Panc1 (cell line): ENCODE results near the gene POLR3B. TPM values are rescaled to one million over a fixed set of nuclear protein-coding genes. Genes with fewer than 3 reads are reported as not detected.

Source experiments
- ATAC-seq: fragments of 200-7000 bp; cut with Tn5 transposase; 2 replicates; pipeline ENCODE4 v1.9.1; 2020; ENCODE audit warnings: mild to moderate bottlenecking, moderate library complexity
- BruUV-seq: library from RNA; stranded (reverse); fragments of 400-500 nt; replicated peaks from 2 replicates; lab custom pipeline; 2021; lab: Mats Ljungman, UMichigan
- CTCF ChIA-PET: fragments of 300-600 bp; sonication (Branson Sonifier 250); formaldehyde crosslinking; loops from one replicate; lab custom pipeline; 2022; ENCODE audit warnings: antibody characterized with exemption; lab: Charles Lee
- POLR2A ChIA-PET: fragments of 300-600 bp; sonication (Branson Sonifier 250); formaldehyde crosslinking; loops from one replicate; lab custom pipeline; 2022; ENCODE audit warnings: antibody characterized with exemption; lab: Charles Lee
- DNase-seq: peaks from one replicate; pipeline ENCODE4 v3.0.0-alpha.2; 2010; ENCODE audit warnings: low read depth, low spot score
- H3K27ac ChIP-seq: 2 replicates; pipeline ENCODE4 v1.5.1; 2011; ENCODE audit warnings: mild to moderate bottlenecking, low read length, inconsistent platforms
- H3K27me3 ChIP-seq: fragments of 200-500 bp; sonication (Bioruptor generic); 2 replicates; pipeline ENCODE4 v1.6.0; 2014; ENCODE audit warnings: low read length, inconsistent platforms; ENCODE audit not compliant: control insufficient read depth, insufficient read depth
- H3K36me3 ChIP-seq: fragments of 200-500 bp; sonication (Bioruptor generic); 2 replicates; pipeline ENCODE4 v1.5.1; 2014; ENCODE audit warnings: inconsistent platforms, mild to moderate bottlenecking, low read length, moderate library complexity; ENCODE audit not compliant: control insufficient read depth, insufficient read depth
- H3K4me1 ChIP-seq: 2 replicates; pipeline ENCODE4 v1.5.1; 2011; ENCODE audit warnings: inconsistent platforms, mild to moderate bottlenecking, low read length, moderate library complexity; ENCODE audit not compliant: control insufficient read depth, insufficient read depth
- H3K4me3 ChIP-seq, 2 experiments: 2 replicates each; pipeline ENCODE4 v1.5.1; 2011 to 2012; ENCODE audit warnings: low read depth in 2 of 2, low read length in 2 of 2, mild to moderate bottlenecking in 2 of 2, inconsistent platforms in 1 of 2, moderate library complexity in 1 of 2
- H3K9me3 ChIP-seq: fragments of 200-500 bp; sonication (Bioruptor generic); 2 replicates; pipeline ENCODE4 v1.5.1; 2014; ENCODE audit warnings: low read depth, mild to moderate bottlenecking, inconsistent platforms, low read length, moderate library complexity; ENCODE audit not compliant: control insufficient read depth, insufficient read depth
- CTCF ChIP-seq: fragments of 450-650 bp; IDR thresholded peaks from 2 replicates; pipeline ENCODE4 v1.5.1; 2017; ENCODE audit warnings: mild to moderate bottlenecking
- POLR2AphosphoS5 ChIP-seq: IDR thresholded peaks from 2 replicates; pipeline ENCODE4 v1.6.1; 2012; ENCODE audit warnings: mild to moderate bottlenecking, low read depth, low read length, moderate library complexity
- SIN3A ChIP-seq: IDR thresholded peaks from 2 replicates; pipeline ENCODE4 v1.6.1; 2012; ENCODE audit warnings: low read depth, mild to moderate bottlenecking, low read length, moderate library complexity, borderline replicate concordance; ENCODE audit not compliant: insufficient read depth
- TCF7L2 ChIP-seq: IDR thresholded peaks from 2 replicates; pipeline ENCODE4 v1.6.1; 2011; ENCODE audit warnings: mild to moderate bottlenecking, low read depth, low read length, inconsistent platforms
- in situ Hi-C: cut with HindIII; loops from 2 replicates; pipeline ENCODE4 v1.10.0; 2016; ENCODE audit warnings: low sequenced_read_pairs, low pct_unique_long_range_greater_than_20kb
- intact Hi-C: fragments of 100-400 bp; cut with micrococcal nuclease; formaldehyde crosslinking; loops from one replicate; pipeline ENCODE4 v1.10.0; 2022; ENCODE audit not compliant: unreplicated experiment
- total RNA-seq: library from RNA; stranded (reverse); gene quantifications from one replicate; pipeline ENCODE4 v1.2.1, GENCODE V29; 2021; ENCODE audit not compliant: unreplicated experiment
- TF ChIP-seq, protein P1 (sequence below), 2 experiments: IDR thresholded peaks; 2 replicates each; pipeline ENCODE4 v1.6.1; 2011 to 2012; ENCODE audit warnings: low read depth in 2 of 2, control low read depth in 1 of 2, low read length in 1 of 2, mild to moderate bottlenecking in 1 of 2, moderate library complexity in 1 of 2; ENCODE audit not compliant: insufficient read depth in 1 of 2

The POLR3B gene
- total RNA-seq, 1 experiment from 2014 or later = 8.2 TPM

DNA sequence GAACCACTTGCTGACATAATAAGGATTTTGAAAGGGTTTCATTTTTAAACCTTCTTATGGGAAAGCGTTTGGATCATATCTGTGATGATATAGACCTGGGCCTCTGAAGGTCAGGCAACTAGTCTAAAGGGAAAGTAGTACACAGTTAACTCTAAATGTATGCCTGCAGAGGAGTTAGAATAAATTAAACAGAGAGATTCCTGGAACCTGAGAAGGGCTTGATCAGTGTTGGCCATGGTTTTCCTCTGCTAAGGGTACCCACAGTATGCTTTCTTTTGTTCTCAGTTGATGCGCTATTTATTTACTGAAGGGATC is 14.4 kb upstream of the POLR3B start:
- Histone ChIP-seq H3K36me3 (no peaks in the 10 kb centered on the region), H3K27me3 (peaks cover 5% of the 10 kb centered on the region; the same call in 1 of the 2 replicates), H3K4me1 (peaks cover 3% of the 10 kb centered on the region; the same call in 1 of the 2 replicates), H3K27ac (no peak overlapping the region), H3K9me3 (no peaks in the 10 kb centered on the region), H3K4me3 (no peak overlapping the region)
- TF ChIP-seq SIN3A (no peak), POLR2AphosphoS5 (no peak), CTCF (no peak), TCF7L2 (no peak)
- TF ChIP-seq, protein P1, sequence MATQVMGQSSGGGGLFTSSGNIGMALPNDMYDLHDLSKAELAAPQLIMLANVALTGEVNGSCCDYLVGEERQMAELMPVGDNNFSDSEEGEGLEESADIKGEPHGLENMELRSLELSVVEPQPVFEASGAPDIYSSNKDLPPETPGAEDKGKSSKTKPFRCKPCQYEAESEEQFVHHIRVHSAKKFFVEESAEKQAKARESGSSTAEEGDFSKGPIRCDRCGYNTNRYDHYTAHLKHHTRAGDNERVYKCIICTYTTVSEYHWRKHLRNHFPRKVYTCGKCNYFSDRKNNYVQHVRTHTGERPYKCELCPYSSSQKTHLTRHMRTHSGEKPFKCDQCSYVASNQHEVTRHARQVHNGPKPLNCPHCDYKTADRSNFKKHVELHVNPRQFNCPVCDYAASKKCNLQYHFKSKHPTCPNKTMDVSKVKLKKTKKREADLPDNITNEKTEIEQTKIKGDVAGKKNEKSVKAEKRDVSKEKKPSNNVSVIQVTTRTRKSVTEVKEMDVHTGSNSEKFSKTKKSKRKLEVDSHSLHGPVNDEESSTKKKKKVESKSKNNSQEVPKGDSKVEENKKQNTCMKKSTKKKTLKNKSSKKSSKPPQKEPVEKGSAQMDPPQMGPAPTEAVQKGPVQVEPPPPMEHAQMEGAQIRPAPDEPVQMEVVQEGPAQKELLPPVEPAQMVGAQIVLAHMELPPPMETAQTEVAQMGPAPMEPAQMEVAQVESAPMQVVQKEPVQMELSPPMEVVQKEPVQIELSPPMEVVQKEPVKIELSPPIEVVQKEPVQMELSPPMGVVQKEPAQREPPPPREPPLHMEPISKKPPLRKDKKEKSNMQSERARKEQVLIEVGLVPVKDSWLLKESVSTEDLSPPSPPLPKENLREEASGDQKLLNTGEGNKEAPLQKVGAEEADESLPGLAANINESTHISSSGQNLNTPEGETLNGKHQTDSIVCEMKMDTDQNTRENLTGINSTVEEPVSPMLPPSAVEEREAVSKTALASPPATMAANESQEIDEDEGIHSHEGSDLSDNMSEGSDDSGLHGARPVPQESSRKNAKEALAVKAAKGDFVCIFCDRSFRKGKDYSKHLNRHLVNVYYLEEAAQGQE (IDR thresholded peaks at IDR 0.05; ENCODE audit: insufficient read depth in 1 of 2, low read depth in 2 of 2, low read length in 1 of 2) = no peak
- ATAC-seq (no peak), DNase-seq (no peak)
- intact Hi-C loops (no loop called here), in situ Hi-C loops (no loop called here)
- no TSS peak for BruUV-seq
- POLR2A ChIA-PET = no interaction called here
- CTCF ChIA-PET = no interaction called here

DNA sequence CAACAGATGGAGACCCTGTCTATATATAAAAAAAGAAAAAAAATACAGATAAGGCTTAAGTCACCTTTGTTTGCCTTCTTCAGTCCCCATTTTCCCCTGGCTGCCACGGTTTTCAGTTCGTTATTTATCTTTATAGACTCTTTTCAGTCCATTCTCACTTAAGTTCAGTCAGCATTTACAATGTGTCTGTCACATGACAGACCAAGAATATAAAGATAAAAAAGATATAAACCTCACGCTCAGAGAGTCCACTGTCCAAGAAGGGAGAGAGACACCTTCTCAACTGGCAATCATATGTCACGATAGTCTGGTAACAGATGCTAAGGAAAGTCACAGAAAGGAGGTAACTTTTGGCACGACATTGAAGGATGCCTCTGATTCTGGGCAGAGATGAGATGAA is 13.4 kb upstream of the POLR3B start:
- Histone ChIP-seq H3K4me1 (peaks cover 3% of the 10 kb centered on the region; the same call in 1 of the 2 replicates), H3K27me3 (peaks cover 5% of the 10 kb centered on the region; the same call in 1 of the 2 replicates), H3K27ac (no peak overlapping the region), H3K36me3 (no peaks in the 10 kb centered on the region), H3K4me3 (no peak overlapping the region), H3K9me3 (no peaks in the 10 kb centered on the region)
- ChIA-PET POLR2A (no interaction called here), CTCF (no interaction called here)
- in situ Hi-C loops (no loop called here), intact Hi-C loops (no loop called here)
- DNase-seq = no peak
- TF ChIP-seq, protein P1 (IDR thresholded peaks at IDR 0.05; ENCODE audit: insufficient read depth in 1 of 2, low read depth in 2 of 2, low read length in 1 of 2) = no peak
- TF ChIP-seq TCF7L2 = no peak
- TF ChIP-seq SIN3A = no peak
- TF ChIP-seq CTCF = no peak
- TF ChIP-seq POLR2AphosphoS5 = no peak
- no peak for ATAC-seq
- BruUV-seq = no TSS peak
